ENCODE measurements around the gene HAPSTR1.
A peak's percentile ranks its signal among the peaks of the same experiment; 100 is the strongest.

Gene HAPSTR1

DNA sequence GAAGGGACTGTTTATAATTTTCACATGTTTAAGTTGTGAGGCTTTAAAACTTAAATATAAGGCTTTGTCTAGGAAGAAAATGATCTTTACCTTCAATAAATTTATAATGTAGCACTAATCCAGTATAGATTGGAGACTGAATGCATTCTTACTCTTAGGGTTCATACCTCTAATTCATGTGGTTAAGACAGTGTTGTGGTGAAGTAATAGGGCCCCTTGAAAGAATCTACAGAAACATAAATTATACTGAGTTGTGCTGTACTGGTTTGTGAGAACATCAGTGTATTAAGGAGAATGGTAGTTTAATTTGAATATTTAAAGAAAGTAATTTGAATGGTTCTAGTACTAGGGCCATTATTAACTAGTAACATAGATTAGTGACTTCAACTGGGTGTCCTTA lies 13.7 kb downstream of the HAPSTR1 start:
- no peak for TF ChIP-seq JUND (IDR thresholded peaks at IDR 0.05; ENCODE audit: low read depth)
- in situ Hi-C loops (cut with HindIII; ENCODE audit: low pct_unique_long_range_greater_than_20kb, low sequenced_read_pairs), result no loop called here
- DNase-seq (ENCODE audit: low read depth in 1 of 2, low spot score in 1 of 2), result no peak

DNA sequence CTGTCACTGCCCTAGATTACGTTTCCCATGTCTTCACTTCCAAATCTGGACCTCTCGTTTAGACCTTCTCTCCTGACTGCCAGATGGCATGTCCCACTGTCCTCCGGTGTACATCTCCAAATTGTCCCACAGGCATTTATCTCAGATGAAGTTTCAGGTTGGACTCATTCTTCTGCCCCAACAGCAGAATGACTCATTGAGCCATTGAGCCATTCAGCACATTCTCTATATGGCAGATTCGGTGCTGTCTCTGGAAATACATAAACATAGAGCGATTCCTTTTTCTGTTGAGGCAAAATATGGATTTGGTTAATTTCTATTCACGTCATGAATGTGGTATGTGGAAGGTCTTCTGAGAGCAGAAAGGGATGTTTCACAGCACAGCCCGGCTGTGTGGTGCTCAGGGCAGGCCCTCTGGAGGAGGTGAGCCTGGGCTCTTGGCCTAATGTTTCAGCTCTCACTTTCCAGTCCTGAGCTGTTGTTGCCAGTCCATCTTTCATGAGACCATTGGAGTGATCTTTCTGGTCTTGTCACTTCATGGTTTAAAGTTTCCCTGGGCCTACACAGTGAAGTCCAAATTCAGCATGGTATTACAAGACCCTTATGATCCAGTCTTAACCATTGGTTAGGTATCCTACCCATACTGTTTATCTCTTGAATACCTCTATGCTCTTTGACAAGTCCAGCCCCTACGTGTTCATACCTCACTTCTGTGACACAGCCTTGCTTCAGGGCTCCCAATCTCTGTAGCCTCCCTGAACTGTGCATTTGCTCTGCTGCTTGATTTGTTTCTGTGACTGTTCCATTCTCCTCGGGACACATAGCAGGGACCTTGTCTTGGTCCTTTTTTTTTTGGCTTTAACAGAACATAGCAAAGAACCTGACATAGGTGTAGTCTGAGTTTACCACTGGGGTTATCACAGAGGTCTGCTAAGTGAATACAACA lies 15.9 kb downstream of the HAPSTR1 start:
- TF ChIP-seq JUND (IDR thresholded peaks at IDR 0.05; ENCODE audit: low read depth), result no peak
- in situ Hi-C loops (cut with HindIII; ENCODE audit: low pct_unique_long_range_greater_than_20kb, low sequenced_read_pairs), result no loop called here
- no peak for DNase-seq (ENCODE audit: low read depth in 1 of 2, low spot score in 1 of 2)

DNA sequence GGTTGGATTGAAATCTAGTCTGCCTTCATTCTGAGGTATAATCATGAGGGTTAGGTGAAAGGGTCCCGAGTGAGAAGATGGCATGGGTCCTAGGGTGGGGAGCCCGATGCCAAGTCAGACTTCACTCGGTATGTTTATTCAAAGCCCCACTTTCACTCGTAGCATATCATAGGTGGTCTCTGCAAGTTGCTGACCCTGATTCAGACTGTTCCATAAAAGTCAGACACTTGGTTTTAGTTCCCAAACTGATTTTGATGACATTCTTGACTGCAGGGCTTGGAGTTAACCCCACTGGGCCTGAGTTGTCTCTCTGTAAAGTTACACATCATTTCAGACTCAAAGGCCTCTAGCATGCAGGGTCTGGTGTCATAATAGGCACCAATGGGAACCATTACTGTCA lies 17.8 kb downstream of the HAPSTR1 start:
- in situ Hi-C loops (cut with HindIII; ENCODE audit: low pct_unique_long_range_greater_than_20kb, low sequenced_read_pairs), result no loop called here
- TF ChIP-seq JUND (IDR thresholded peaks at IDR 0.05; ENCODE audit: low read depth), result no peak
- DNase-seq (ENCODE audit: low read depth in 1 of 2, low spot score in 1 of 2), result no peak

DNA sequence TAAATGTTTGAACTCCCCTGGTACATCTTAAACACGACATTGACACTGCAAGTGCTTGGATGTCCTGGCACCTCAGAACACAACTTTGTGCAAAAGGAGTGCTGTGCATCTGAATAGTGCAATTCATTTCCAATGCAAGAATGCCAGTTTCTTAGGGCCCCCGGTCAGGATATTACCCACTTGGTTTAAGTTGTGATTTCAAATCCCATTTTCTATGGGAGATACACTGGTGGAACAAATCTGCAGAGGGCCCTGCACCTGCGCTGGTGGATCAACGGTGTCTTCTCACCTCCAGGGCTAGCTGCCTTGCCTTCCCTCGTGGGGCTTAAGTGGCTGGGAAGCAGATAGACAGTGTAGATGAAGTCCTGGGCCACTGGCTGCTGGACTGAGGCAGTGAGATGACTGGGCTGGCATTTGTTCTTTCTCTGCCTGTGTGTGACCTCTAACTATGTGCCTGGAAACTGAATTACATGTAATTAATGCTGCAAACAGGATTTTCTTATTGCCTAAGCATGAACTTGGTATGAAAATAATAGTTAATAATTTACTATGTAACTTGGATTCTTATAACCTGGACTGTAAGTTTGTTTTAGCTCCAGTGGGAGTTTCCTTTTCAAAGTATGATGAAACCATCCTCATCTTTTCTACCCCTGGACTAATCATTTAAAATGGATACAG lies 20.9 kb downstream of the HAPSTR1 start:
- in situ Hi-C loops (cut with HindIII; ENCODE audit: low pct_unique_long_range_greater_than_20kb, low sequenced_read_pairs), result no loop called here
- DNase-seq (ENCODE audit: low read depth in 1 of 2, low spot score in 1 of 2), result no peak
- TF ChIP-seq JUND (IDR thresholded peaks at IDR 0.05; ENCODE audit: low read depth), result no peak

DNA sequence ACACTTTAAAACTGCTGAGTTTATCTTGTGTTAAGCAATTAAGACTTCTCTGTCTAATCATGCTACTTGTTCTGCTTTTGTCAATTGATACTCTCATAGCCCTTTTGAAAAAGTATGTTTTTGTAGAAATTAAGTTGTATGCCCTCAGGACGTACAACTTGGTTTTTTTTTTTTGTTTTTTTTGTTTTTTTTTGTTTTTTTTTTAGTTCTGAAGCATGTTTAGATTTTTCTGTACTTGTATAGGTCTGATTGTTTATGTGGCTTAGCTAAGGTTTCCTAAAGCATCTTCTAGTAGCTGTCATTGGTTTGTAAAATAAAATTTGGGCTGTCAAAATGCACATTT lies 21.4 kb downstream of the HAPSTR1 start:
- in situ Hi-C loops (cut with HindIII; ENCODE audit: low pct_unique_long_range_greater_than_20kb, low sequenced_read_pairs), result no loop called here
- TF ChIP-seq JUND (IDR thresholded peaks at IDR 0.05; ENCODE audit: low read depth), result no peak
- DNase-seq (ENCODE audit: low read depth in 1 of 2, low spot score in 1 of 2), result no peak

DNA sequence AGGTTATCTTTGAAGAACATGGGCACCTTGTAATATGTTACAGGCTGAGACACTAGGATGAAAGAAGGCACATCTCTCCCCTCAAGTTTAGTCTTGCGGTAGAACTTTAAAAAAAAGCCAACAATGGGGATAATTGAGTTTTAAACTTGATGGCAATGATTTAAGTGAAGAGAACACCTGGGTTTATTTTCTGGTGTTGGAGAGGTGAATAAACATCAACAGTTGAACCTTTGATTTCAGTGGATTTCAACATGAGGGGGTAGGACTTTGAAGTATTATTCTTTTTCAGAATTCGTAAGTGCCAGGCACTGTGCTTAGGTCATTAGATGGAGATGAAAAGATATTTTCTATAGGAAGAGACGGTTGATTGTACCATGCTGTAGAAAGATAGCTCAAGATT lies 22.3 kb downstream of the HAPSTR1 start:
- no peak for DNase-seq (ENCODE audit: low read depth in 1 of 2, low spot score in 1 of 2)
- TF ChIP-seq JUND (IDR thresholded peaks at IDR 0.05; ENCODE audit: low read depth), result no peak
- in situ Hi-C loops (cut with HindIII; ENCODE audit: low pct_unique_long_range_greater_than_20kb, low sequenced_read_pairs), result no loop called here

- no peak for DNase-seq (ENCODE audit: low read depth in 1 of 2, low spot score in 1 of 2)
- no peak for TF ChIP-seq JUND (IDR thresholded peaks at IDR 0.05; ENCODE audit: low read depth)
- in situ Hi-C loops (cut with HindIII; ENCODE audit: low pct_unique_long_range_greater_than_20kb, low sequenced_read_pairs), result no loop called here
Measured at GRCh38 chr16:9114112-9114511, 22.7 kb downstream of the HAPSTR1 start.

- DNase-seq (ENCODE audit: low read depth in 1 of 2, low spot score in 1 of 2), result no peak
- no peak for TF ChIP-seq JUND (IDR thresholded peaks at IDR 0.05; ENCODE audit: low read depth)
- in situ Hi-C loops (cut with HindIII; ENCODE audit: low pct_unique_long_range_greater_than_20kb, low sequenced_read_pairs), result no loop called here
Measured at GRCh38 chr16:9114842-9115241, 23.4 kb downstream of the HAPSTR1 start.

DNA sequence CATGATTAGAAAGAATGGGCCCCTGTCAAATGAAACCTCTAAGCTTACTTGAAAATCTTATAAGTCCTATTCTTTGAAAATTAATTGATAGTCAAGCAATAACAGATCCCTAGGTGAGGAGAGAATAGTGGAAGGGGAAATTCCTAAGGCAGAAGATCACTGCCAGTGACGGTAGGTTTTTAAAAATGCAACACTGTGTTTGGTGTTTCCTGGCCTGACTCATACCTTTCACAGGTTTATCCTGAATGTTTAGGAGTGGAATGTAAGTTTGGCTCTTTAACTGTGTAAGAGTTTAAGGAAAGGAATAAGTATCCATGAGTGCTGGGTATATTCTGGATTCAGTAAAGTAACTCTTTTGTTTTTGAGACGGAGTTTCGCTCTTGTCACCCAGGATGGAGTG lies 23.8 kb downstream of the HAPSTR1 start:
- peak in 1 of 2 experiments; percentile 26 for DNase-seq (ENCODE audit: low read depth in 1 of 2, low spot score in 1 of 2)
- TF ChIP-seq JUND (IDR thresholded peaks at IDR 0.05; ENCODE audit: low read depth), result no peak
- in situ Hi-C loops (cut with HindIII; ENCODE audit: low pct_unique_long_range_greater_than_20kb, low sequenced_read_pairs), result no loop called here

DNA sequence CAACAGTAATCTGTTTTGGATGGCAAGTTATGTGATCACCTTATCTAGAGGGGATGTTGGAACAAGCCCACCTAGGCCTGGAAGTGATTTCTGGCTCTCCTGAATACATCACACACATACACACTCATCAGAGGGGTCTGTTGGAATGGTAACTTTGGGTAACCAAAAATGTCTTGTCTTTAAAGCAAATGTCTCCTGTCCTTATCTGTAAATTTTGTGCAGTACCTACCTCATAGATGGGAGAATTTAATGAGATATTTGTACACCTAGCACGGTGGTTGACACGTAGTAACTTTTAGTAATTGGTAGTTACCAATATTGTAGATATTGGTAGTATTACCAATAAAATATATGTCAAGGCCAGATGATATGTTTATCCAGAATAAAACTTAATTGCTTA lies 24.7 kb downstream of the HAPSTR1 start:
- no peak for DNase-seq (ENCODE audit: low read depth in 1 of 2, low spot score in 1 of 2)
- TF ChIP-seq JUND (IDR thresholded peaks at IDR 0.05; ENCODE audit: low read depth), result no peak
- in situ Hi-C loops (cut with HindIII; ENCODE audit: low pct_unique_long_range_greater_than_20kb, low sequenced_read_pairs), result no loop called here

DNA sequence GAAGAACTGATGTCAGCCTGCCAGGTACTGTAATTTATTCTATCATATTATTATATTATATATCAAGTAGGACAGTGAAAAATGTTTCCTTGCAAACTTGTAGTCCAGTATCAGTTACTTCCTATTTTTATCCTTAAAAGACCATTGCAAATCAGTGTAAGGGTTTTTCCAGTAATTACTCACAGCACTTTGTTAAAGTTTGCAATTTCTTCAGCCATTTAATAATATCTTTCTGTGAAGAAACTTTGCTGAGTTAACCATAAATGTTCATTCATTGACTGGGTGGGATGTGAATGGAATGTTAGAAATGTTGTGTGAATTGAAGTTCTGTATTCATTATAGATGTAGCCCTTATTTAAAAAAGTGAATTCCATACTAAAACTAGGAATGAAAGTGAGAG lies 26.7 kb downstream of the HAPSTR1 start:
- no peak for TF ChIP-seq JUND (IDR thresholded peaks at IDR 0.05; ENCODE audit: low read depth)
- DNase-seq (ENCODE audit: low read depth in 1 of 2, low spot score in 1 of 2), result no peak
- in situ Hi-C loops (cut with HindIII; ENCODE audit: low pct_unique_long_range_greater_than_20kb, low sequenced_read_pairs), result no loop called here

DNA sequence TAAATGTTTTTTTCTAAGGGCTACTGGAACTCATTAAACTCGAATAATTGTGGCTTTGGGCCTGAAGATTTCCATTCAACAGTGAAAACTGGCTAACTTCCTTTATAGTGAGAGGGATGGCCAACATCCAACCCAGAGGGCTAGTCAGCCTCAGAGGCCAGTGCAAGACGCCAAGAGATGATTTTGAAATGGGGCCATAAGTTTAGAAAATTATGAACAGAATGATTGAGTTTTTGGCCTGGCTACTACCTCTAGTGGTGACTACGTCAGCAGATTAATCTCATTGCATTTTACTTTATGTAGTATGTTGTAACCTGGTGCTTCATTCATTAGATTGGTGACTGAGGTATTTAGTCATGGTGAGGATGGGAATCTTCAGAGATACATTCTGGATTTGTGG lies 28.4 kb downstream of the HAPSTR1 start:
- in situ Hi-C loops (cut with HindIII; ENCODE audit: low pct_unique_long_range_greater_than_20kb, low sequenced_read_pairs), result no loop called here
- no peak for DNase-seq (ENCODE audit: low read depth in 1 of 2, low spot score in 1 of 2)
- TF ChIP-seq JUND (IDR thresholded peaks at IDR 0.05; ENCODE audit: low read depth), result no peak

DNA sequence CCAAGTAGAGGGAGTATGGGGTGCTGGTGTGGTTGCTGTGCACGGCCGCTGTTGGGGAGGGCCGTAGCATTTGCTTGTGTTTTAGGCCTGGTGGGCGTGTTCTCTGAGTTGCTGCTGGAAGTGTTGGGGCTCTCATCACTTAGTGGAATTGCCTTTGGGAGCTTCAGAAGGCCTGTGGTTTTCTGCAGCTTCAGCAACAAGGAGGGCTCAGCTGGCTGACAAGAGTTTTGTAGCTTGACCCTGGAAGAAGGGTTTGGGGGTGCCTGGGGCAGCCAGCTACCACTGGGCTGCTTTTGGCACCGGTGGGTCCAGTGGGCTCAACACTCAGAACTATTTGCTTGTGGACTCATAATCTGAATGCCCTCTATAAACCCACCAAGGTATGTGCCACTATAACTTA lies 30.9 kb downstream of the HAPSTR1 start:
- DNase-seq (ENCODE audit: low read depth in 1 of 2, low spot score in 1 of 2), result no peak
- in situ Hi-C loops (cut with HindIII; ENCODE audit: low pct_unique_long_range_greater_than_20kb, low sequenced_read_pairs), result no loop called here

More for the DNA sequence above, 30.9 kb downstream of the HAPSTR1 start:
- TF ChIP-seq JUND (IDR thresholded peaks at IDR 0.05; ENCODE audit: low read depth), result no peak
